Activated CD8-positive, alpha-beta T cell treated with anti-CD3 and anti-CD28 coated beads for 36 hours (primary cell): ENCODE measurements around the gene ENTPD7. TPM values are rescaled to one million over a fixed set of nuclear protein-coding genes. Genes with fewer than 3 reads are reported as not detected.

Experiments used
- ATAC-seq: fragments of 200-7000 bp; cut with Tn5 transposase; one replicate; pipeline ENCODE4 v1.10.0; 2021; ENCODE audit warnings: mild to moderate bottlenecking, moderate library complexity
- CTCF ChIA-PET: fragments of 350-600 bp; sonication (Branson Sonifier 250); formaldehyde crosslinking; loops from one replicate; lab custom pipeline; 2021; ENCODE audit warnings: antibody characterized with exemption; lab: Charles Lee
- POLR2A ChIA-PET: fragments of 350-600 bp; sonication (Branson Sonifier 250); formaldehyde crosslinking; loops from one replicate; lab custom pipeline; 2021; ENCODE audit warnings: antibody characterized with exemption; lab: Charles Lee
- DNase-seq: peaks from one replicate; pipeline ENCODE4 v3.0.0-alpha.2; 2020
- H3K27ac Mint-ChIP-seq: one replicate; pipeline ENCODE4 v1.8.0; 2021; ENCODE audit warnings: mild to moderate bottlenecking, mixed read lengths
- H3K27me3 Mint-ChIP-seq: one replicate; pipeline ENCODE4 v1.8.0; 2021; ENCODE audit warnings: mixed read lengths
- H3K36me3 Mint-ChIP-seq: one replicate; pipeline ENCODE4 v1.8.0; 2021; ENCODE audit warnings: low read depth, mixed read lengths
- H3K4me1 Mint-ChIP-seq: one replicate; pipeline ENCODE4 v1.8.0; 2021; ENCODE audit warnings: low read depth, mixed read lengths
- H3K4me3 Mint-ChIP-seq: one replicate; pipeline ENCODE4 v1.8.0; 2021; ENCODE audit warnings: mild to moderate bottlenecking, moderate library complexity, mixed read lengths
- H3K9me3 Mint-ChIP-seq: one replicate; pipeline ENCODE4 v1.8.0; 2021; ENCODE audit warnings: mixed read lengths
- intact Hi-C: fragments of 100-400 bp; cut with micrococcal nuclease; formaldehyde crosslinking; loops from one replicate; pipeline ENCODE4 v1.10.0; 2022
- total RNA-seq, 2 experiments: library from RNA; stranded (reverse); gene quantifications; one replicate each; pipeline ENCODE4 v1.2.3, GENCODE V29; 2021
- TF ChIP-seq, protein P1 (sequence below): fragments of 200-600 bp; IDR thresholded peaks from one replicate; pipeline ENCODE4 v1.8.0; 2022; ENCODE audit warnings: antibody characterized with exemption, mild to moderate bottlenecking

ENTPD7 gene
- total RNA-seq, 2 experiments from 2014 or later, result 1.9 to 2.2 TPM

GRCh38 chr10:99660662-99661376, 1.5 kb downstream of the ENTPD7 start:
- Mint-ChIP-seq H3K27ac (no peak overlapping the region), H3K4me3 (no peak overlapping the region), H3K4me1 (peaks cover 21% of the 10 kb centered on the region), H3K27me3 (peaks cover 8% of the 10 kb centered on the region), H3K36me3 (peaks cover 6% of the 10 kb centered on the region), H3K9me3 (no peaks in the 10 kb centered on the region)
- TF ChIP-seq, protein P1, sequence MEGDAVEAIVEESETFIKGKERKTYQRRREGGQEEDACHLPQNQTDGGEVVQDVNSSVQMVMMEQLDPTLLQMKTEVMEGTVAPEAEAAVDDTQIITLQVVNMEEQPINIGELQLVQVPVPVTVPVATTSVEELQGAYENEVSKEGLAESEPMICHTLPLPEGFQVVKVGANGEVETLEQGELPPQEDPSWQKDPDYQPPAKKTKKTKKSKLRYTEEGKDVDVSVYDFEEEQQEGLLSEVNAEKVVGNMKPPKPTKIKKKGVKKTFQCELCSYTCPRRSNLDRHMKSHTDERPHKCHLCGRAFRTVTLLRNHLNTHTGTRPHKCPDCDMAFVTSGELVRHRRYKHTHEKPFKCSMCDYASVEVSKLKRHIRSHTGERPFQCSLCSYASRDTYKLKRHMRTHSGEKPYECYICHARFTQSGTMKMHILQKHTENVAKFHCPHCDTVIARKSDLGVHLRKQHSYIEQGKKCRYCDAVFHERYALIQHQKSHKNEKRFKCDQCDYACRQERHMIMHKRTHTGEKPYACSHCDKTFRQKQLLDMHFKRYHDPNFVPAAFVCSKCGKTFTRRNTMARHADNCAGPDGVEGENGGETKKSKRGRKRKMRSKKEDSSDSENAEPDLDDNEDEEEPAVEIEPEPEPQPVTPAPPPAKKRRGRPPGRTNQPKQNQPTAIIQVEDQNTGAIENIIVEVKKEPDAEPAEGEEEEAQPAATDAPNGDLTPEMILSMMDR, result no peak
- CTCF ChIA-PET, result interaction anchor here (1.7 to 2.0 kb wide), 2 partner anchors 38 to 269 kb away, joined by 5 to 6 read pairs; no protein-coding TSS in a partner anchor
- ATAC-seq (no peak), DNase-seq (no peak)
- POLR2A ChIA-PET, result interaction anchor here (1.1 to 1.2 kb wide), 2 partner anchors 11 to 41 kb away, joined by 3 to 4 read pairs; no protein-coding TSS in a partner anchor
- intact Hi-C loops, result no loop called here

- Mint-ChIP-seq H3K36me3 (peaks cover 8% of the 10 kb centered on the region), H3K4me1 (peaks cover 21% of the 10 kb centered on the region), H3K27me3 (peaks cover 8% of the 10 kb centered on the region), H3K4me3 (no peak overlapping the region), H3K9me3 (no peaks in the 10 kb centered on the region), H3K27ac (no peak overlapping the region)
- intact Hi-C loops, result no loop called here
- ATAC-seq, result no peak
- no peak for DNase-seq
- CTCF ChIA-PET, result no interaction called here
- POLR2A ChIA-PET, result interaction anchor here (0.6 to 1.1 kb wide), 2 partner anchors 15 to 42 kb away, joined by 3 read pairs; no protein-coding TSS in a partner anchor
- TF ChIP-seq, protein P1, result no peak
Observed at GRCh38 chr10:99661377-99661763, 2.1 kb downstream of the ENTPD7 start.

DNA sequence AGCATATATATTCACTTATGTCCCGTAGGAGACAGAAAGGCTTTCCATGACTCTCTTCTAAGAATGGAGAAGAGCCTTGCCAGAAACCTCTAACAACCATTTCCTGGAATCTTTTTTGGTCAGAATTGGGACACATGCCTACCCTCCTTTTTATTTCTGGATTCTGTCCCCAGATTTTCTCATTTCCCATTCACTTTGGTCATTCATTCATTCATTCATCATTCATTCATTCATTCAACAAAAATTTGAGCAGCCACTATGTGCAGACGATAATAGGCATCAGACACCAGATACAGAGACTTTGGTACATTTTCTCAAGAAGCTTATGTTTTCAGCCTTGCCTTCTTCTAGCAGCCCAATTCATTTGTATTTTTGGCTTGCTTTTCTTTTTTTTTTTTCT, 6.0 kb downstream of the ENTPD7 start:
- H3K27ac Mint-ChIP-seq, result no peak overlapping the region
- ChIA-PET CTCF (no interaction called here), POLR2A (no interaction called here)
- H3K9me3 Mint-ChIP-seq, result no peaks in the 10 kb centered on the region
- TF ChIP-seq, protein P1, result no peak
- intact Hi-C loops, result no loop called here
- no peaks in the 10 kb centered on the region for H3K27me3 Mint-ChIP-seq
- H3K4me3 Mint-ChIP-seq, result no peak overlapping the region
- peaks cover 8% of the 10 kb centered on the region for H3K36me3 Mint-ChIP-seq
- peaks cover 7% of the 10 kb centered on the region for H3K4me1 Mint-ChIP-seq
- DNase-seq (no peak), ATAC-seq (no peak)

GRCh38 chr10:99667108-99667751, 7.9 kb downstream of the ENTPD7 start:
- peaks cover 8% of the 10 kb centered on the region for H3K36me3 Mint-ChIP-seq
- CTCF ChIA-PET, result interaction anchor here (0.7 kb wide), 1 partner anchor 106 kb away, joined by 4 read pairs; no protein-coding TSS in a partner anchor
- ATAC-seq (no peak), DNase-seq (no peak)
- no peaks in the 10 kb centered on the region for H3K27me3 Mint-ChIP-seq
- no peaks in the 10 kb centered on the region for H3K4me1 Mint-ChIP-seq
- H3K9me3 Mint-ChIP-seq, result no peaks in the 10 kb centered on the region
- POLR2A ChIA-PET, result no interaction called here
- intact Hi-C loops, result no loop called here
- TF ChIP-seq, protein P1, result no peak
- H3K4me3 Mint-ChIP-seq, result no peak overlapping the region
- no peak overlapping the region for H3K27ac Mint-ChIP-seq

GRCh38 chr10:99671386-99671785, 12.1 kb downstream of the ENTPD7 start:
- H3K4me3 Mint-ChIP-seq, result no peak overlapping the region
- ChIA-PET CTCF (no interaction called here), POLR2A (interaction anchor here (1.2 kb wide), 1 partner anchor 11 kb away, joined by 4 read pairs; no protein-coding TSS in a partner anchor)
- intact Hi-C loops, result no loop called here
- peaks cover 7% of the 10 kb centered on the region for H3K4me1 Mint-ChIP-seq
- H3K36me3 Mint-ChIP-seq, result no peaks in the 10 kb centered on the region
- no peak for DNase-seq
- no peaks in the 10 kb centered on the region for H3K9me3 Mint-ChIP-seq
- no peaks in the 10 kb centered on the region for H3K27me3 Mint-ChIP-seq
- ATAC-seq, result no peak
- TF ChIP-seq, protein P1, result no peak
- H3K27ac Mint-ChIP-seq, result no peak overlapping the region
